GM03348 (cell line): ENCODE data around the gene DAZ2.
"Not testable (repeated sequence)": the region's sequence is repeated elsewhere in the genome, so short reads cannot be mapped to it uniquely, and the experiment has no call there.

ENCODE experiments used
- DNase-seq: peaks from one replicate; pipeline ENCODE4 v3.0.0; 2012; ENCODE audit warnings: low spot score

DAZ2 gene, protein sequence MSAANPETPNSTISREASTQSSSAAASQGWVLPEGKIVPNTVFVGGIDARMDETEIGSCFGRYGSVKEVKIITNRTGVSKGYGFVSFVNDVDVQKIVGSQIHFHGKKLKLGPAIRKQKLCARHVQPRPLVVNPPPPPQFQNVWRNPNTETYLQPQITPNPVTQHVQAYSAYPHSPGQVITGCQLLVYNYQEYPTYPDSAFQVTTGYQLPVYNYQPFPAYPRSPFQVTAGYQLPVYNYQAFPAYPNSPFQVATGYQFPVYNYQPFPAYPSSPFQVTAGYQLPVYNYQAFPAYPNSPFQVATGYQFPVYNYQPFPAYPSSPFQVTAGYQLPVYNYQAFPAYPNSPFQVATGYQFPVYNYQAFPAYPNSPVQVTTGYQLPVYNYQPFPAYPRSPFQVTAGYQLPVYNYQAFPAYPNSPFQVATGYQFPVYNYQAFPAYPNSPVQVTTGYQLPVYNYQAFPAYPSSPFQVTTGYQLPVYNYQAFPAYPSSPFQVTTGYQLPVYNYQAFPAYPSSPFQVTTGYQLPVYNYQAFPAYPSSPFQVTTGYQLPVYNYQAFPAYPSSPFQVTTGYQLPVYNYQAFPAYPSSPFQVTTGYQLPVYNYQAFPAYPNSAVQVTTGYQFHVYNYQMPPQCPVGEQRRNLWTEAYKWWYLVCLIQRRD

DNA sequence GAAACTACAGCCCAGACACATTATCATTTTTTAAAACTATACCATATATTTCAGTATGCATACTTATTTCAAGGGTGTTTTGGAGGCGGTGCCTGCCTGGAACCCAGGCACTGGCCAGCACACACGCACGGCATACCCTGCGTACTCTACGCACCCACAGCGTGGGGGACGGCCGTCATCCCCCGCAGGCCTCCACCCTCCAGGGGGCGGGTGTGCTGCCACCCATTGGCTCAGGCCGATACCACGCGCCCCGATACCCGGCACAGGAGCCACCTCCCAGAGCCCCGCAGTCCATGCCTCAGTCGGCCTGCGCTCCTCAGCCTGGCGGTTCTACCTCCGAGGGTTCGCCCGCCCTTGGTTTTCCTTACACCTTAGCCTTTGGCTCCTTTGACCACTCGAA is at the start of gene DAZ2:
TSS of gene DAZ2 (plus strand) at position 301 of the 400 bp plus-strand sequence. CDS start 208 bp downstream, outside the sequence.
- not testable (repeated sequence) for DNase-seq

DNA sequence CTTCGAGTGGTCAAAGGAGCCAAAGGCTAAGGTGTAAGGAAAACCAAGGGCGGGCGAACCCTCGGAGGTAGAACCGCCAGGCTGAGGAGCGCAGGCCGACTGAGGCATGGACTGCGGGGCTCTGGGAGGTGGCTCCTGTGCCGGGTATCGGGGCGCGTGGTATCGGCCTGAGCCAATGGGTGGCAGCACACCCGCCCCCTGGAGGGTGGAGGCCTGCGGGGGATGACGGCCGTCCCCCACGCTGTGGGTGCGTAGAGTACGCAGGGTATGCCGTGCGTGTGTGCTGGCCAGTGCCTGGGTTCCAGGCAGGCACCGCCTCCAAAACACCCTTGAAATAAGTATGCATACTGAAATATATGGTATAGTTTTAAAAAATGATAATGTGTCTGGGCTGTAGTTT is 20.4 kb upstream of the DAZ2 start, which contains the start of gene DAZ1:
TSS of gene DAZ1 (minus strand) at position 101 of the 400 bp plus-strand sequence. CDS start 208 bp downstream, outside the sequence.
- DNase-seq: not testable (repeated sequence)

DNA sequence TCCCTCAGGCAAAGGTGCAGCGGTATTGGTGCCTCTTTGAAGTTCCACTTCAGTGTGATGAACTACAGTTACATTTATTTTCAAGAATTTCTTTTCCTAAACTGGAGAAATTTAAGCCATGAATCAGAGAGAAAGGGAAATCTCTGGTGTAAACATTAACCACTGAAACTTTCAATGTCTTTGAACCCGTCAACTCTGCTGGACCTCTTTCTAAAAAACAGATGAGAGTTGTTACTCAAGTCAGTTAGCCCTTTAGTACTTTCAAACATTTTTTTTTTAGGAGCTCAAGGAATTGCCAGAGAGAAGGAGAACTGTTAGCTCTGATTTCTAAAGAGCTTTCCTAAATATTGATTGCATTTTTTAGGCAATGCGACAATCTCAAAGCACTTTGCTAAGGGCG is 11.9 kb upstream of the DAZ2 start:
- DNase-seq: not testable (repeated sequence)

DNA sequence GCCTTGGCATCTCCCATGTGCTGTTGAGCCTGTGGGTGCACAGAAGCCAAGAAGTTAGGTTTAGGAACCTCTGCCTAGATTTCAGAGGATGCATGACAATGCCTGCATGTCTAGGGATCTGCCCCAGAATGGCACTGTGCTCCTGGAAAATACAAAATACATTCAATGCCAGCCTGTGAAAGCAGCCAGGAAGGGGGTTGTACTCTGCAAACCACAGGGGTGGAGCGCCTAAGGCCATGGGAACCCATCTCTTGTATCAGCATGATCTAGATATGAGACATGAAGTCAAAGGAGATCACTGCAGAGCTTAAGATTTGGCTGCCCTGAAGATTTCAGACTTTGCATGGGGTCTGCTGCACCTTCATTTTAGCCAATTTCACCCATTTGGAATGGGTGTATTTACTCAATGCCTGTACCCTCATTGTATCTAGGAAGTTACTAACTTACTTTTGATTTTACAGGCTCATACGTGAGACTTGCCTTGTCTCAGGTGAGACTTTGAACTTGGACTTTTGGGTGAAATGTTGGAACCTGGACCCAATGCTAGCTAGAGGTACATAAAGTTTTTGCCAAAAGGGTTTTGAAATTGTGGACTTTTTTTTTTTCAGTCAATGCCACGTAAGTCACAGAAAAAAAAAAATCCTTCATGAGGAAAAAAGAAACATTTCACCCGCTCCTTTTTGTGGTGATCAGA is 9.4 kb upstream of the DAZ2 start:
- not testable (repeated sequence) for DNase-seq

DNA sequence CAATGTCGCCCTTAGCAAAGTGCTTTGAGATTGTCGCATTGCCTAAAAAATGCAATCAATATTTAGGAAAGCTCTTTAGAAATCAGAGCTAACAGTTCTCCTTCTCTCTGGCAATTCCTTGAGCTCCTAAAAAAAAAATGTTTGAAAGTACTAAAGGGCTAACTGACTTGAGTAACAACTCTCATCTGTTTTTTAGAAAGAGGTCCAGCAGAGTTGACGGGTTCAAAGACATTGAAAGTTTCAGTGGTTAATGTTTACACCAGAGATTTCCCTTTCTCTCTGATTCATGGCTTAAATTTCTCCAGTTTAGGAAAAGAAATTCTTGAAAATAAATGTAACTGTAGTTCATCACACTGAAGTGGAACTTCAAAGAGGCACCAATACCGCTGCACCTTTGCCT is 8.7 kb upstream of the DAZ2 start:
- not testable (repeated sequence) for DNase-seq
